AG08395 (cell line): ENCODE measurements around the gene SEC14L6.
A peak's percentile ranks its signal among the peaks of the same experiment; 100 is the strongest.
"Not testable (repeated sequence)": the region's sequence is repeated elsewhere in the genome, so short reads cannot be mapped to it uniquely, and the experiment has no call there.

Experiments used
- DNase-seq: peaks from one replicate; pipeline ENCODE4 v3.0.0; 2012; ENCODE audit warnings: mixed read lengths, low spot score

Gene SEC14L6

DNA sequence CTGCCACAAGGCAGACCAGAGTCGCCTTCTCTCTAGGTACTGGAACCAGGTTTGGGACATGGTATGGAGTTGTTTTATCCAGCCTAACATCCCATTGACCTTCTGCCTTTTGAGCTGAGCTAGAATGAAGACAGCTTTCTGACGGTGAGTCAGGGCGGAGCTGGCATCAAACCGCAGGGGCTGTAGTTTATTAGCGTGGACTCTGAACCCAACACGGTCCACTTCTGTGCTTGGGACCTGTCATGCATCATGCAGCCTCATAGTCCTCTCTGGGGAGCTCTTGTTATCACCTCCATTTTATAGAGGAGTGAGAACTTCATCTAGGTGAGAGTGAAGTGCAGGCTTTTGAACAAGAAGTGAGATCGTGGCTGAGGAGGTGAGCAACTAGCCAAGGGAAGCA is 19.6 kb upstream of the SEC14L6 start:
- no peak for DNase-seq

DNA sequence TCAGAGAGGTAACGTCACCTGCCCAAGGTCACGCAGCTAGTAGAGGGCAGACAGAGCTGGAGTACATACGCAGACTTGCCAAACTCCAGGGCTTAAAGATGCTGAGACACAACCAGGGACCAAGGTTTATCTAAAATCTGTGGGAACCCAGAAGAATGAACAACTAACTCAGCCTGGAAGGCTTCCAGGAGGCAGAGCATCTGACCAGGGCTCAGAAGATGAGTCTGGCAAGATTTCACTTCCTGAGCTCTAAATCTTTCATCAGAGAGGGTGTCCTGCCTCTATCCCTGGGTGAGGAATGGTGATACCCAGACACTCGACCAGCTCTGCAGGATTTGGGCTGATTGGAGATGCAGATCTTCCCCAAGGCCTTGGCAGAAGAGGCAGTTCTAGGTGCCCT is 18.8 kb upstream of the SEC14L6 start:
- DNase-seq, result peak; percentile 51

DNA sequence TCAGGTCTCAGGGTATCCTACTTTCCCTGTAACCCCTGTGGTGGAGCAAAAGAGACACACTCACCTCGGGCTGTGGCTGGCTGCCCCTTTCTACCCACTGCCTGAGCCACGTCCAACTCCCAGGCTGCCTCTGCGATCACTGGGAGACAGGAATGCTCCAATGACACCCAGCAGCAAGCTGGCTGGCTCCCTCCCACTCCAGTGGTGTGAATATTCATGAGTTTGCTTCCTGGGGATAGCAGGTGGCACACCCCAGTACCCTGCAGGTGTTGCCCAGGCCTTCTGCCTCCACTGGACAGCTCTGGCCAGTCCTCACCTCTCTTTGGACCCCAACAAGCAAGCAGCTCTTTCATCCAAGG is 18.2 kb upstream of the SEC14L6 start:
- DNase-seq, result no peak

DNA sequence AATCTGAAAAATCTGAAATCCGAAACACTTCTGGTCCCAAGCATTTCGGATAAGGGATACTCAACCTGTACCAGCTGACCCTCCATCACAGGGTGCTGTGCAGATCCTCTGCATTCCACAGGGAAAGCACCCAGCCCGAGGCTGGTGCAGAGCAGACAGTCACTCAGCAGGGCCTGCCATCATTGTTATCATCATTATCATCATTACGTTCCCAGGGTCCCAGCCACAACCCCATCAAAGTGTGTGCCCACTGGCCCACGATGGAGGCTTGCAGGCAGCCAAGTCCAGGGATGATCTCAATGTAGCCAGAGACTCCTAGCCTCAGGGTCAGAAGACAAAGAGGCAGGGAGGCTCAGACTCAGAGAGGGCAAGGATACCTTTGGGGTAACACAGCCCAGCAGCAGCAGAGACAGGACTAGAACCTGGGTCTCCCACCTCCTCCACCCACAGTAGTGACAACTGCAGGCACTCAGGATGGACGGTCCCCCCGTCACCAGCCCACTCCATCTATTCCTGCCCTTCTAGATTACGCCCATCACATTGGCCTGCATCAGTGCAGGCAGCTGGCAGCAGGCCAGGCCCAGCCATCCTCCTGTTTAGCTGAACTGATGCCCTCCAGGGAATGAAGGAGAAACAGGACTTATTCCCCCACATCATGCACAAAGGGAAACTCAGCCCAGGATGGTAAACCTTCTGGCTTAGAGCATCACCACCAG is 17.7 kb upstream of the SEC14L6 start:
- no peak for DNase-seq

DNA sequence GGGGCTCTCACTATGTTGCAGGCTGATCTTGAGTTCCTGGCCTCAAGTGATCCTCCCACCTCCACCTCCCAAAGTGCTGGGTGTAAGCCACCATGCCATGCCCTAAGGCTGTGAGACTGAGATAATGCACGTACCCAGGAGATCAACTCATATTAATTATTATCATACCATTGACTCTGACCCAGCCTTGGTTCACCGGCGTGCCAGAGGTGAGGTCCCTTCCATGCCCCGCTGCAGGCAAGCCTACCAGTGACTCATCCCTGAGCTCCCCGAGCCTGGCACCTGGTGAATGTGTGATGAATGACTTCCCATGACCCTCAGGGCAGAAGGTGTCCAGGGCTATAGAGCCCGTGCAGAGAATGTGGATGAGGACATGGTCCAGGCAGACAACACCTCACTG is 15.8 kb upstream of the SEC14L6 start:
- no peak for DNase-seq

DNA sequence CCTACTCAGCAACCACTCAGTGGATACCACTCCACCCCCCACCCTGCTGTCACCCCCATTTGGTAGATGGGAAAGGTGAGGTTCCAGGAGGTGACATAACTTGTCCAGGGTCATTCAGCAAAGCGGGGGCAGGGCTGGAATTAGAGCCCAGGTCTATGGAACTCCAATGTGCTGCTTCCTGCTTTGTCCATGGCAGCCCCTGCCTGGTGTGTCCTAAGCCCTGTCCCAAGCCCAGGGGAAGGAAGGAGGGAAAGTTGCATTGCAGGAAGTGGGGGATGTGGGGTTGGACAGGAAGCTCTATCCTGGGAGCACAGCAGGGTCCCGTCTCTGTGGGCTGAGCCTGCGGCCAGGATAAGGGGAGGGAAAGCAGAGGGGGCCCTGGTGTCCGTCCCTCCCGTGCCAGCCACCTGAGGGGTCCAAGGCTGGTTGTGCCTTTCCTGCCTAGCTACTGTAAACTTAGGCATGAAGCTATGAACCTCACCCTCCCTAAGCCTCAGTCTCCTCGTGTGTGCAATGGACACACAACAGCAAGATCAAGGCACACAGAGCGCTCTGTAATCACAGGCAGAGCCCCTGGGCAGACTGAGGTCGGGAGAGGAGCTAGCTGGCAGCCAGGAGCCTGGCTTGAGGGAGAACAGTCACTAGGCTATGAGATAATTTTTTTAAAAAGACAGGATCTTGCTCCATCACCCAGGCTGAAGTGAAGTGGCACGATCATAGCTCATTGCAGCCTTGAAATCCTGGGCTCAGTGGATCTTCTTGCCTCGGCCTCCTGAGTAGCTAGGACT is 15.1 kb upstream of the SEC14L6 start:
- DNase-seq, result no peak

DNA sequence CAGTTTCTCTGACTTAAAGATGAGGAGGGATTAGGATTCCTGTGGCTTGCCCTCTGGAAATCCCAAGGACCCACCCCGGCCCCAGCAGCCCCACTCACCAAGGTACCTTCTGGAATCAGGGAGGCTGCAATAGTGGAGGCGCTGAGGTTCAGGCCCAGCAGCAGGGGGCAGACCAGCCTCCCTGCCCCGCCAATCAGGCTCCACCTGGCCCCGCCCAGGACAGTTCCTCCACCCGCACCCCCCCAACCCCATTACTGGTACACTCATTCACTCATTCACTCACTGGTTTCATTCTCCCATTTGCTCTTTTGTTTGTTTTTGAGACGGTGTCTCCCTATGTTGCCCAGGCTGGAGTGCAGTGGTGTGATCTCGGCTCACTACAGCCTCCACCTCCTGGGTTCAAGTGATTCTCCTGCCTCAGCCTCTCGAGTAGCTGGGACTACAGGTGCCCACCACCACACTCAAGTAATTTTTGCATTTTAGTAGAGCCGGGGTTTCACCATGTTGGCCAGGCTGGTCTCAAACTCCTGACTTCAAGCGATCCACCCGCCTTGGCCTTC is 14.2 kb upstream of the SEC14L6 start:
- not testable (repeated sequence) for DNase-seq

DNA sequence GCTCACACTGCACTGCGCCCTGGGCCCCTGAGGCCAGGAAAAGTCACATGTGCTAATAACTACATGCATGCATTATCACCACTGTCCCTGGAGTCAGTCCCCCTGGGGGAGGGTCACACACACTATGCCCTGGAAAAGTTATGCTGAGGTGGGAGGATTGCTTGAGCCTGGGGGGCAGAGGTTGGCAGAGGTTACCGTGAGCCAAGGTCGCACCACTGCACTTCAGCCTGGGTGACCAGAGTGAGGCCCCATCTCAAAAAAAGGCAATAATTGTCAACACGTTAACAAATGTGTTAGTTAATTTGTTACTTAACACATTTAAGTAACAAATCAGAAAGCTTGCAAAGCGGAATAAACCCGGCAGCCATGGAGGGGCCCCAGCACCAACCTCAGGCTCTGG is 13.3 kb upstream of the SEC14L6 start:
- no peak for DNase-seq

DNA sequence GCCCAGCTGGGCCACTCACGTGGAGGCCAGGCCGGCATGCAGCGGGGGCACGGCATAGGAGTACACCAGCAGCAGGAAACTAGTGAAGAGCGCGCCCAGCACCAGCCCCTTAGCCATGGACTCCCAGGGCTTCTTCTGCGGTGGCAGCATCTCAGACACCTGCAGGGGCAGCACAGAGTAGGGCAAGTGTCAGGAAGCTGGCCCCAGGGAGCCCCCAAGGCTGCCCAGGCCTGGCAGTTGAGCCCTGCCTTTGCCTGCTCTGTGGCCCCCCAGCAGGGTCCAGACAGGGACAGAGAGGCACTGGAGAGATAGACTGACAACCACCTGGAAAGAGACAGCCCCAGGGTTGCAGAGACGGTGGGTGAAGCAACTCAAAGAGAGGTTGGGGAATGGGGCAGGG is 10.7 kb upstream of the SEC14L6 start:
- no peak for DNase-seq

DNA sequence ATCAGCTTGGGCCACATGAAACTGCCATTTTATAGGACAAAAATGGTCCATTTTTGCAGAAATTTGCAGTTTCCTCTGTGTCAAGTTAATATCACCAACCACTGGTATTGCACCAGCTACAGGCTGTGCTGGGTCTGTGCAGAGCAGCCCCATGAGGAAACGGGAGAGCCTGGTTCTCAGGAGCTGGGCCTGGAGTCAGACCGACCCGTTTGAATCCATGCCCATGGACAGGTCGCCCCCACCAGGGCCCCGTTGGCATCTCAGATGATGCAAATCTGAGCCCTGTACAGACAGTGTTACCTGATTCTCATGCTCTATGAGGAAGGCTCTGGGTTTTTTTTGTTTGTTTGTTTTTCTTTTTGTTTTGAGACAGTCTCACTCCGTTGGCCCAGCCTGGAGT is 9.8 kb upstream of the SEC14L6 start:
- no peak for DNase-seq

DNA sequence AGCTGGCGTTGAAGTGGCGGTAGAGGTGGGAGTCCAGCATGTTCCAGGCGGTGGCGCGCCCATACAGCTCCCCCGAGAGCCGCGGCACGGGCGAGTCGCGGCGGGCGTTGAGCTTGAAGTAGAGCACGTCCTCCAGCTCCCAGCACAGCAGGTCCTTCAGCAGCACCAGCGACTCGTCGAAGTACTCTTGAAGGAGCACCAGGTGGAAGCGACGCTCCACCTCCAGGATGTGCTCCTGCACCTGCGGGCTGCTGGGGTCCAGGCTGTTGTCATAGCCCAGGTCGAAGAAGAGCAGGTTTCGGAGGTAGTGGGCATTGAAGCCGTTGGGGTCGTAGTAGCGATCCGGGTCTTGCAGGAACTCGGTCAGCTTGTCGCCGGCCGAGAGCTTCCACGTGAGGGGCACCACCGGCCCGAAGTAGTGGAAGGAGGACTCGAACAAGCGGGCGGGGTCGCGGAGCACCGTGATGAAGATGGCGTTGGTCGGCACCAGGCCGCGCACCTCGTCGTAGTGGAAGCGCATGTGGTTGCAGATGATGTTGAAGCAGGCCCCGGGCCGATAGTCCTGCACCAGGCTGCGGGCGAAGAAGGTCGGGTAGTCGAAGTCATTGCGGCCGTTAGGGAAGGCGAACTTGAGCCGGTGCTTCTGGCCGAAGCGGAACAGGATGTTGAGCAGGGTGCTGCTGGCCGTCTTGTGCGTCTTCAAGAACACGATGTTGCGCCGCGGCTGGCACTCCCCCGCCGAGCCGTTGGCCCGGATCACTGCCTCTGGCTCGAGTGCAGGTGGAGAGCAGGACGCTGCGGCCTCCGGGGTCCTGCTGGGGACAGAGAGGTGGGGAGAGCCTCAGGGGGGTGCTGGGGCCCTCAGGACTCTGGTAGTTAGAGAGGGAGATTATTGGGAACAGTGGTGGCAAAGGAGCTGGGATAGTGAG is 9.0 kb upstream of the SEC14L6 start:
- no peak for DNase-seq

DNA sequence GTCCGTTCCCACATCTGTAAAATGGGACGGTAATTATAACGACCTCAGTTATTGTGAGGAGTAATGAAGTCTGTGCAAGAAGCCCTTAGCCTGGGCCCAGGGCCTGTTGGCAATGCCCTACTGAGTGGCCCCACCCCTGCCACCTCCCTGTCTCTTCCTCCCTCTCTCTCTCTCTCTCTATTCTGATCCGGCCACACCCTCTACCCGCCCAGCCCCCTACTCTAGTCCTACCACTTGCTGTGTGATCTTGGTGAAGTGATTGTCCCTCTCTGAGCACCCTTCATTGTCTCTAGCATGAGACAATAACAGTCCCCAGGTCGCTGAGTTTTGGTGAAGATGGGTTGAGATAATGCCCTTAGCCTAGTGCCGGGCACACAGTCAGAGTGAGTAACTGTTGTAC is 7.4 kb upstream of the SEC14L6 start:
- no peak for DNase-seq

DNA sequence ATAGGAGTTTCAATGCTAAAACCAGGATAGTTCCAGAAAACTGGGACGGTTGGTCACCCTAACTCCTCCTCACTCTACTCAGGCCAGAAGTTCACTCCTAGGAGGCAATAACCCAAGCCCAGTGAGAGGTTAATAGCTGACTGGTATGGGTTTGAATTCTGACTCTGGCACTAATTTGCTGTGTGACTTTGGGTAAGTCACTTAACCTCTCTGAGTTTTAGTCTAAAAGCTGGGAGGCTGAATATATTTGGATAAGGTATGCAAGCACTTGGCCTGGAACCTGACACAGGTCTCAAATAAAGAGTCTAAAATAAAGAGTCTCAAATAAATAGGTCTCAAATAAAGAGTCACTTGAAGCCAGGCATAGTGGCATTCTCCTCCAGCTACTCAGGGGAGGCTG is 6.2 kb upstream of the SEC14L6 start:
- DNase-seq, result no peak

DNA sequence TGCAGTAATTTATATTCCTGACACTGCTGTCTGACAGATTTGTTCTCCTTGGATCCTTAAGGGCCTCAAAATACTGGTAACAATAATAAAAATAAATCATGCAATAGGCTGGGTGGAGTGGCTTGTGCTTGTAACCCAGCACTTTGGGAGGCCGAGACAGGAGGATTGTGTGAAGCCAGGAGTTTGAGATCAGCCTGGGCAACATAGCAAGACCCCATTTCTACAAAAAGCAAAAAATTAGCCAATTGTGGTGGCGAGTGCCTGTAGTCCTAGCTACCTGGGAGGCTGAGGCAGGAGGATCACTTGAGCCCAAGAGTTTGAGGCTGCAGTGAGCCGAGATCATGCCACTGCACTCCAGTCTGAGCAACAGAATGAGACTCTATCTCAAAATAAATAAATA is 5.3 kb upstream of the SEC14L6 start:
- not testable (repeated sequence) for DNase-seq

DNA sequence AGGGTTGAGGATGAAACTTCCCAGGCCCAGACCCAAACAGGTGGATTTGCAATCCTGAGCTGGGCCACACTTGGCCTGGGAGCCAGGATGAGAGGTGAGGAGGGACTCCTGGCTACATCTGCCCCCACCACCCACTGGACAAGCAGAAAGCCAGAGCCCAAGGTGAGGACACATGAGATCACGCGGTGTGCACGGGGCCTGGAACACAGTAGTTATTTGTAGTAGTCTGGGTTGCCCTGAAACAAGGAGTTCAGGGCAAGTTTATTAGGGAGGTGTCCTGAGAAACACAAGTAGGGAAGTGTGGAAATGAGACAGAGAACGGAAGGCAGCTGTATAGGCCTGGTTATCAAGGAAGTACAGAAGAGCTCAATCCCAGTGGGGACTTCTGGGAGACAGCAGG is 647 bp upstream of the SEC14L6 start:
- DNase-seq, result no peak

DNA sequence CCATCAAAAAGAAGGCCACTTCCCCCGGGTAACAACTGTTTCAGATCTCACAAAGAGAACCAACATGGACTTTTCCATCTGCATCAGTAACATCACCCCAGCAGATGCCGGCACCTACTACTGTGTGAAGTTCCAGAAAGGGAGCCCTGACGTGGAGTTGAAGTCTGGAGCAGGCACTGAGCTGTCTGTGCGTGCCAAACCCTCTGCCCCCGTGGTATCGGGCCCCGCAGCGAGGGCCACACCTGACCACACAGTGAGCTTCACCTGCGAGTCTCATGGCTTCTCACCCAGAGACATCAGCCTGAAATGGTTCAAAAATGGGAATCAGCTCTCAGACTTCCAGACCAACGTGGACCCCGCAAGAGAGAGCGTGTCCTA is 3.7 kb downstream of the SEC14L6 start:
- no peak for DNase-seq

DNA sequence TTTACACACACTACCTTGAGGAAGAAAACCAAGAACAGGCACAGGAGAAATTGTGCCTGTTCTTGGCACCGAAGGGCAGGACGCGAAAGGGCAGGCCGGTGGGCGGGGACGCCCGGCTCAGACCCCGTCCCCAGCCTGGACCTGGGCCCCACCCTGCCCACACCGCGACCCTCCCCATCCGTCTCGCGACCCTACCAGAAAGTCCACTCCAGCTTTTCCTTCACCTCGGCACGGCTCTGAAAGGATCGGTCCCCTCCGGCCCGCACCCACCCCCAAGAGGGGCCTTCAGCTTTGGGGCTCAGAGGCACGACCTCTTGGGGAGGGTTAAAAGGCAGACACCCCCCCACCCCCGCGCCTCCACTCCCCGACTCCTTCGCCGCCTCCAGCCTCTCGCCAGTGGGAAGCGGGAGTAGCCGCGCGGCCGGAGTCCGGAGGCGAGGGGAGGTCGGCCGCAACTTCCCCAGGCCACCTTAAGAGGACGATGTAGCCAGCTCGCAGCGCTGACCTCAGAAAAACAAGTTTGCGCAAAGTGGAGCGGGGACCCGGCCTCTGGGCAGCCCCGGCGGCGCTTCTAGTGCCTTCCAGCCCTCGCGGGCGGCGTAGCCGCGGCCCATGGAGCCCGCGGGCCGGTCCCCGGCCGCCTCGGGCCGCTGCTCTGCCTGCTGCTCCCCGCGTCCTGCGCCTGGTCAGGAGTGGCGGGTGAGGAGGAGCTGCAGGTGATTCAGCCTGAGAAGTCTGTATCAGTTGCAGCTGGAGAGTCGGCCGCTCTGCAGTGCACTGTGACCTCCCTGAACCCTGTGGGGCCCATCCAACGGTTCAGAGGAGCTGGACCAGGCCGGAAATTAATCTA is 4.4 kb downstream of the SEC14L6 start:
- no peak for DNase-seq

DNA sequence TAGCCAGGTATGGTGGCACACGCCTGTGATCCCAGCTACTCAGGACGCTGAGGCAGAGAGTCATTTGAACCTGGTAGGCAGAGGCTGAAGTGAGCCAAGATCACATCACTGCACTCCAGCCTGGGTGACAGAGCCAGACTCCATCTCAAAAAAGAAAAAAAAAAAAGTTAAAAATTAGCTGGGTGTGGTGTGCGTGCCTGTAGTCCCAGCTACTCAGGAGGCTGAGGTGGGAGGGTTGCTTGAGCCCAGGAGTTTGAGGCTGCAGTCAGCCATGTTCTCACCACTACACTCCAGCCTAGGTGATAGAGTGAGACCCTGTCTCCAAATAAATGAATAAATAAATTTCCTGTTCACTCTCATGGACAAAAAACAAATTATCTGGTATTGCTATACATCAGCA is 5.0 kb downstream of the SEC14L6 start:
- not testable (repeated sequence) for DNase-seq

DNA sequence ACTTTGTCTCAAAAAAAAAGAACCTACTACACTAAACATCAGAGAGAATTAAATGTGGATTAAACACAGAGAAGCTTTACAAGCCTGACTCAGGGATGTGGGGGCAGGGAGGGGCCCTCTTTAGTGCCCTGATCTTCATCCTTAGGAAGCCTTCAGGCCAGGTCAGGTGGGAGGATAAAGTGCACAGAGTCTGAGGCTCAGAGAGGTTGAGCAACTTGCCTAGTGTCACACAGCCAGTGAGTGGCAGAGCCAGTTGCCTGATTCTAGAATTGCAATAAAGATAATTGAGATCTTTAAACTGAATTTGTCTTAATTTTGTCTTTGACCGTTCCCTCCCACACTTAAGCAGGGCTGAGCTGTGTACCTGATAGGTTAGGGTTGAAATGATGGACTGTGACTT is 7.2 kb downstream of the SEC14L6 start:
- DNase-seq, result no peak

DNA sequence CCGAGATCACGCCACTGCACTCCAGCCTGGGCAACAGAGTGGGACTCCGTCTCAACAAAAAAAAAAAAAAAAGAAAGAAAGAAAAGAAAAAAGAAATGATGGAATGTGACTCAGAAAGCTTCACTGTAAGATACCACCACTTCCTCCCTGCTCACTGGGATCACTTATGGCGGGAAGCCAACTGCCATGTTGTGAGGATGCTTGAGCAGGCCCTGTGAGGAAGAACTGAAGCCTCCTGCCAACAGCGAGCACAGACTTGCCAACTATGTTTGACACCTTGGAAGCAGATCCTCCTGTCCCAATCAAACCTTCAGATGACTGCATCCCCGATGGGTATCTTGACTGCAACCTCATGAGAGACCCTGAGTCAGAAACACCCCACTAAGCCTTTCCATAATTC is 8.3 kb downstream of the SEC14L6 start:
- DNase-seq, result peak; percentile 26

DNA sequence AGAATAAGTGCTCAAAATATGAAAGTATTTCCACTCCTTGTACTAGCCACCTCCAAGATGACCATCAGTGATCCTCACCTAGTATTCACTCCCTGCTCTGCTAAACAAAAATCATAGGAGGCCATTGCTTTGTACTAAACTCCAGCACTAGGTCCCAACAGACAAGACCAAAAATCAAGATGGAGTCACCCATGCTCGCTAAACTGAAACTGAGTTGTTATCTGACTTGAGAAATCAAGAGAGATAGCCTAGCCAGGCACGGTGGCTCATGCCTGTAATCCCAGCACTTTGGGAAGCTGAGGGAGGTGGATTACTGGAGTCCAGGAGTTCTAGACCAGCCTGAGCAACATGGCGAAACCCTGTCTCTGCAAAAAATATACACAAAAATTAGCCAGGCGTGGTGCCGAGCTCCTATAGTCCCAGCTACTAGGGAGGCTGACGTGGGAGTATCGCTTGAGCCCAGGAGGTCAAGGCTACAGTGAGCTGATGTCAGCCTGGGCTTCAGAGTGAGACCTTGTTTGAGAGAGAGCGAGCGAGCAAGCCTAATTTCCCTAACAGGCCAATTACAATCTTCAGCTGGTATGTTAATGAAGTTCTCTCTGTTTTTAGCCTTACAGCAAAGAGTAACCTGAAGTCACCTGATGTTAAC is 9.3 kb downstream of the SEC14L6 start:
- no peak for DNase-seq
